WTC11 (cell line): Measurements from ENCODE around the gene ADGRG3. TPM values are rescaled to one million over a fixed set of nuclear protein-coding genes. Genes with fewer than 3 reads are reported as not detected.
A peak's percentile ranks its signal among the peaks of the same experiment; 100 is the strongest.

Source experiments
- ATAC-seq: fragments of 200-7000 bp; cut with Tn5 transposase; 2 replicates; pipeline ENCODE4 v1.10.0; 2021; ENCODE audit warnings: mild to moderate bottlenecking, moderate library complexity
- CTCF ChIA-PET: fragments of 300-600 bp; sonication (Branson Sonifier 250); formaldehyde crosslinking; loops from one replicate; lab custom pipeline; 2021; ENCODE audit warnings: antibody characterized with exemption; lab: Charles Lee
- POLR2A ChIA-PET: fragments of 350-600 bp; sonication (Branson Sonifier 250); formaldehyde crosslinking; loops from one replicate; lab custom pipeline; 2021; ENCODE audit warnings: antibody characterized with exemption; lab: Charles Lee
- DNase-seq: peaks from one replicate; pipeline ENCODE4 v3.0.0; 2021; ENCODE audit warnings: low spot score
- H3K27ac Mint-ChIP-seq: 2 replicates; pipeline ENCODE4 v1.8.0; 2021; ENCODE audit warnings: mixed read lengths
- H3K27me3 Mint-ChIP-seq: 2 replicates; pipeline ENCODE4 v1.8.0; 2021; ENCODE audit warnings: low read depth, mild to moderate bottlenecking, moderate library complexity, mixed read lengths
- H3K36me3 Mint-ChIP-seq: 2 replicates; pipeline ENCODE4 v1.8.0; 2021; ENCODE audit warnings: mixed read lengths
- H3K4me1 Mint-ChIP-seq: 2 replicates; pipeline ENCODE4 v1.8.0; 2022; ENCODE audit warnings: mixed read lengths
- H3K4me3 Mint-ChIP-seq: 2 replicates; pipeline ENCODE4 v1.8.0; 2021; ENCODE audit warnings: mild to moderate bottlenecking, moderate library complexity, mixed read lengths
- H3K9me3 Mint-ChIP-seq: 2 replicates; pipeline ENCODE4 v1.8.0; 2021; ENCODE audit warnings: mixed read lengths
- ELF4 ChIP-seq: sonication (generic); formaldehyde crosslinking; IDR thresholded peaks from 2 replicates; pipeline ENCODE4 v1.8.1; 2022; ENCODE audit warnings: low read depth, mild to moderate bottlenecking, moderate library complexity, missing genetic modification reagents
- MXD4 ChIP-seq: fragments of 250-450 bp; sonication (Bioruptor Pico); IDR thresholded peaks from 2 replicates; pipeline ENCODE4 v1.8.0; 2021; ENCODE audit warnings: mild to moderate bottlenecking, moderate library complexity, borderline replicate concordance
- SMAD4 ChIP-seq: sonication (generic); formaldehyde crosslinking; IDR thresholded peaks from 2 replicates; pipeline ENCODE4 v1.8.0; 2022; ENCODE audit warnings: mild to moderate bottlenecking, missing genetic modification reagents
- TEAD1 ChIP-seq: sonication (generic); formaldehyde crosslinking; IDR thresholded peaks from 2 replicates; pipeline ENCODE4 v1.8.0; 2022; ENCODE audit warnings: mild to moderate bottlenecking, missing genetic modification reagents
- ZNF219 ChIP-seq: sonication (generic); formaldehyde crosslinking; IDR thresholded peaks from 2 replicates; pipeline ENCODE4 v1.8.0; 2023; ENCODE audit warnings: missing genetic modification reagents, mild to moderate bottlenecking, borderline replicate concordance
- ZNF281 ChIP-seq: sonication (generic); formaldehyde crosslinking; IDR thresholded peaks from 2 replicates; pipeline ENCODE4 v1.8.0; 2023; ENCODE audit warnings: mild to moderate bottlenecking, missing genetic modification reagents
- ZNF671 ChIP-seq: fragments of 250-450 bp; sonication (Bioruptor Pico); IDR thresholded peaks from 2 replicates; pipeline ENCODE4 v1.8.0; 2021; ENCODE audit warnings: mild to moderate bottlenecking
- total RNA-seq: library from RNA; stranded (reverse); gene quantifications from 3 replicates; pipeline ENCODE4 v1.2.3, GENCODE V29; 2021
- TF ChIP-seq, protein P1 (sequence below): sonication (generic); formaldehyde crosslinking; conservative IDR thresholded peaks from 2 replicates; pipeline ENCODE4 v1.8.1; 2023; ENCODE audit warnings: mild to moderate bottlenecking, low read depth, missing genetic modification reagents, moderate library complexity
- TF ChIP-seq, protein P2 (sequence below): sonication (generic); formaldehyde crosslinking; IDR thresholded peaks from 2 replicates; pipeline ENCODE4 v1.8.1; 2023; ENCODE audit warnings: mild to moderate bottlenecking, missing genetic modification reagents
- TF ChIP-seq, protein P3 (sequence below): sonication (generic); formaldehyde crosslinking; IDR thresholded peaks from 2 replicates; pipeline ENCODE4 v1.8.0; 2023; ENCODE audit warnings: missing genetic modification reagents
- TF ChIP-seq, protein P4 (sequence below): sonication (generic); formaldehyde crosslinking; IDR thresholded peaks from 2 replicates; pipeline ENCODE4 v1.8.0; 2022; ENCODE audit warnings: mild to moderate bottlenecking, missing genetic modification reagents
- TF ChIP-seq, protein P5 (sequence below): fragments of 250-450 bp; sonication (Bioruptor Pico); IDR thresholded peaks from 2 replicates; pipeline ENCODE4 v2.1.2; 2022; ENCODE audit warnings: mild to moderate bottlenecking, moderate library complexity

ADGRG3 gene
- total RNA-seq, 1 experiment from 2014 or later = 0.44 TPM

GRCh38 chr16:57628008-57628781 lies 39.9 kb upstream of the ADGRG3 start, which contains the start of gene ADGRG1 (continued):
- TF ChIP-seq ZNF281 (CRISPR knock-in tag) (no peak), ZNF219 (CRISPR knock-in tag) (no peak), MXD4 (CRISPR knock-in tag) (no peak), TEAD1 (CRISPR knock-in tag) (no peak), ELF4 (no peak)
- TF ChIP-seq, protein P1, sequence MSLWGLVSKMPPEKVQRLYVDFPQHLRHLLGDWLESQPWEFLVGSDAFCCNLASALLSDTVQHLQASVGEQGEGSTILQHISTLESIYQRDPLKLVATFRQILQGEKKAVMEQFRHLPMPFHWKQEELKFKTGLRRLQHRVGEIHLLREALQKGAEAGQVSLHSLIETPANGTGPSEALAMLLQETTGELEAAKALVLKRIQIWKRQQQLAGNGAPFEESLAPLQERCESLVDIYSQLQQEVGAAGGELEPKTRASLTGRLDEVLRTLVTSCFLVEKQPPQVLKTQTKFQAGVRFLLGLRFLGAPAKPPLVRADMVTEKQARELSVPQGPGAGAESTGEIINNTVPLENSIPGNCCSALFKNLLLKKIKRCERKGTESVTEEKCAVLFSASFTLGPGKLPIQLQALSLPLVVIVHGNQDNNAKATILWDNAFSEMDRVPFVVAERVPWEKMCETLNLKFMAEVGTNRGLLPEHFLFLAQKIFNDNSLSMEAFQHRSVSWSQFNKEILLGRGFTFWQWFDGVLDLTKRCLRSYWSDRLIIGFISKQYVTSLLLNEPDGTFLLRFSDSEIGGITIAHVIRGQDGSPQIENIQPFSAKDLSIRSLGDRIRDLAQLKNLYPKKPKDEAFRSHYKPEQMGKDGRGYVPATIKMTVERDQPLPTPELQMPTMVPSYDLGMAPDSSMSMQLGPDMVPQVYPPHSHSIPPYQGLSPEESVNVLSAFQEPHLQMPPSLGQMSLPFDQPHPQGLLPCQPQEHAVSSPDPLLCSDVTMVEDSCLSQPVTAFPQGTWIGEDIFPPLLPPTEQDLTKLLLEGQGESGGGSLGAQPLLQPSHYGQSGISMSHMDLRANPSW = no peak
- TF ChIP-seq, protein P2, sequence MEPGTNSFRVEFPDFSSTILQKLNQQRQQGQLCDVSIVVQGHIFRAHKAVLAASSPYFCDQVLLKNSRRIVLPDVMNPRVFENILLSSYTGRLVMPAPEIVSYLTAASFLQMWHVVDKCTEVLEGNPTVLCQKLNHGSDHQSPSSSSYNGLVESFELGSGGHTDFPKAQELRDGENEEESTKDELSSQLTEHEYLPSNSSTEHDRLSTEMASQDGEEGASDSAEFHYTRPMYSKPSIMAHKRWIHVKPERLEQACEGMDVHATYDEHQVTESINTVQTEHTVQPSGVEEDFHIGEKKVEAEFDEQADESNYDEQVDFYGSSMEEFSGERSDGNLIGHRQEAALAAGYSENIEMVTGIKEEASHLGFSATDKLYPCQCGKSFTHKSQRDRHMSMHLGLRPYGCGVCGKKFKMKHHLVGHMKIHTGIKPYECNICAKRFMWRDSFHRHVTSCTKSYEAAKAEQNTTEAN (CRISPR knock-in tag) = peak; percentile 72; the same call in 1 of the 2 replicates
- TF ChIP-seq, protein P3, sequence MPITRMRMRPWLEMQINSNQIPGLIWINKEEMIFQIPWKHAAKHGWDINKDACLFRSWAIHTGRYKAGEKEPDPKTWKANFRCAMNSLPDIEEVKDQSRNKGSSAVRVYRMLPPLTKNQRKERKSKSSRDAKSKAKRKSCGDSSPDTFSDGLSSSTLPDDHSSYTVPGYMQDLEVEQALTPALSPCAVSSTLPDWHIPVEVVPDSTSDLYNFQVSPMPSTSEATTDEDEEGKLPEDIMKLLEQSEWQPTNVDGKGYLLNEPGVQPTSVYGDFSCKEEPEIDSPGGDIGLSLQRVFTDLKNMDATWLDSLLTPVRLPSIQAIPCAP (CRISPR knock-in tag) = no peak
- TF ChIP-seq, protein P4, sequence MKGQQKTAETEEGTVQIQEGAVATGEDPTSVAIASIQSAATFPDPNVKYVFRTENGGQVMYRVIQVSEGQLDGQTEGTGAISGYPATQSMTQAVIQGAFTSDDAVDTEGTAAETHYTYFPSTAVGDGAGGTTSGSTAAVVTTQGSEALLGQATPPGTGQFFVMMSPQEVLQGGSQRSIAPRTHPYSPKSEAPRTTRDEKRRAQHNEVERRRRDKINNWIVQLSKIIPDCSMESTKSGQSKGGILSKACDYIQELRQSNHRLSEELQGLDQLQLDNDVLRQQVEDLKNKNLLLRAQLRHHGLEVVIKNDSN = no peak
- TF ChIP-seq, protein P5, sequence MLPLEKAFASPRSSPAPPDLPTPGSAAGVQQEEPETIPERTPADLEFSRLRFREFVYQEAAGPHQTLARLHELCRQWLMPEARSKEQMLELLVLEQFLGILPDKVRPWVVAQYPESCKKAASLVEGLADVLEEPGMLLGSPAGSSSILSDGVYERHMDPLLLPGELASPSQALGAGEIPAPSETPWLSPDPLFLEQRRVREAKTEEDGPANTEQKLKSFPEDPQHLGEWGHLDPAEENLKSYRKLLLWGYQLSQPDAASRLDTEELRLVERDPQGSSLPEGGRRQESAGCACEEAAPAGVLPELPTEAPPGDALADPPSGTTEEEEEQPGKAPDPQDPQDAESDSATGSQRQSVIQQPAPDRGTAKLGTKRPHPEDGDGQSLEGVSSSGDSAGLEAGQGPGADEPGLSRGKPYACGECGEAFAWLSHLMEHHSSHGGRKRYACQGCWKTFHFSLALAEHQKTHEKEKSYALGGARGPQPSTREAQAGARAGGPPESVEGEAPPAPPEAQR (CRISPR knock-in tag) = no peak

- no peak for DNase-seq
- Mint-ChIP-seq H3K4me3 (peak overlapping the region; percentile 49), H3K36me3 (no peaks in the 10 kb centered on the region), H3K4me1 (peaks cover 24% of the 10 kb centered on the region)
- CTCF ChIA-PET = interaction anchor here (0.7 to 3.0 kb wide), 9 partner anchors 9 to 212 kb away, joined by 3 to 27 read pairs (median 10); no protein-coding TSS in a partner anchor
- POLR2A ChIA-PET = no interaction called here
- TF ChIP-seq, protein P5 (CRISPR knock-in tag) = no peak
- TF ChIP-seq, protein P2 (CRISPR knock-in tag) = peak; percentile 32; the same call in 1 of the 2 replicates
- TF ChIP-seq SMAD4 (CRISPR knock-in tag) = no peak
- TF ChIP-seq ZNF671 (CRISPR knock-in tag) = no peak
- TF ChIP-seq, all 79 proteins: peak for 1
- Mint-ChIP-seq H3K27ac (peak overlapping the region; percentile 51; the same call in 1 of the 2 replicates), H3K27me3 (no peaks in the 10 kb centered on the region; the same call in 1 of the 2 replicates), H3K9me3 (no peaks in the 10 kb centered on the region)
- no peak for ATAC-seq
Observed at GRCh38 chr16:57628783-57629293, 39.3 kb upstream of the ADGRG3 start.
